HL-60 (cell line): ENCODE data around the gene FCHSD2.

Experiments used
- POLR2AphosphoS5 ChIP-seq: IDR thresholded peaks from 2 replicates; pipeline ENCODE4 v1.6.1; 2012; ENCODE audit warnings: low read depth
- REST ChIP-seq: IDR thresholded peaks from 2 replicates; pipeline ENCODE4 v1.6.1; 2012; ENCODE audit warnings: low read depth; ENCODE audit not compliant: insufficient replicate concordance
- TF ChIP-seq, protein P1 (sequence below): IDR thresholded peaks from one replicate; pipeline ENCODE4 v1.5.1; 2011; ENCODE audit warnings: low read length, control low read depth, inconsistent platforms; ENCODE audit not compliant: insufficient read depth

DNA sequence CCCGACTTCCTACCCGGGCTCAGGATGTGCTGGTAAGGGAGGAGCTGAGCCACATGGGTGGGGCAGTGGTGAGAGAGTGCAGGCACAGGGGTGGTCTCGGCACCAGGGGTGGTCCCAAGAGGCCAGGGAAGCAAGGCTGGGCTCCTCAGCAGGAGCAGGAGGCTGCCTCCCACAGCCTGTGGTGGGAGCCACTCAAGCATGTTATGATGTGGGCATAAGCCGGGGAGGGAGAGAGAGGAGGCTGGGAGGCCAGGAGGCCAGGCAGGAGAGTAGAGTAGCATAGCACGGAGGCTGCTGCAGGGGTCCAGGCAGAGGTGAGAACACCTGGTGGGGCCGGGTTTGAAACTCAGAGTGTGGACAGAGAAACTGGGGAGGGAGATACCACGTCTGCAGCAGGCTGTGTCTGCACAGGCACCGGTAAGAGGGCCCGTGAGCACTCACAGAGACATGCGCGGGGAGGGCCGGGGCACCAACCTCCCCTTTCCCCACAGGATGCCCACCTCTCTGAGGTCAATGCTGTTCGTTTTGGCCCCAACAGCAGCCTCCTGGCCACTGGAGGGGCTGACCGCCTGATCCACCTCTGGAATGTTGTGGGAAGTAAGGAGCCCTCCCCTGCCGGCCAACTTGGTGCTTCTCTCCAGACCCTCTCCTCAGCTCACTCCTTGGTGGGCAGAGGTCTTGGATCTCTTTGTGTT lies 317.2 kb downstream of the FCHSD2 start:
- TF ChIP-seq, protein P1, sequence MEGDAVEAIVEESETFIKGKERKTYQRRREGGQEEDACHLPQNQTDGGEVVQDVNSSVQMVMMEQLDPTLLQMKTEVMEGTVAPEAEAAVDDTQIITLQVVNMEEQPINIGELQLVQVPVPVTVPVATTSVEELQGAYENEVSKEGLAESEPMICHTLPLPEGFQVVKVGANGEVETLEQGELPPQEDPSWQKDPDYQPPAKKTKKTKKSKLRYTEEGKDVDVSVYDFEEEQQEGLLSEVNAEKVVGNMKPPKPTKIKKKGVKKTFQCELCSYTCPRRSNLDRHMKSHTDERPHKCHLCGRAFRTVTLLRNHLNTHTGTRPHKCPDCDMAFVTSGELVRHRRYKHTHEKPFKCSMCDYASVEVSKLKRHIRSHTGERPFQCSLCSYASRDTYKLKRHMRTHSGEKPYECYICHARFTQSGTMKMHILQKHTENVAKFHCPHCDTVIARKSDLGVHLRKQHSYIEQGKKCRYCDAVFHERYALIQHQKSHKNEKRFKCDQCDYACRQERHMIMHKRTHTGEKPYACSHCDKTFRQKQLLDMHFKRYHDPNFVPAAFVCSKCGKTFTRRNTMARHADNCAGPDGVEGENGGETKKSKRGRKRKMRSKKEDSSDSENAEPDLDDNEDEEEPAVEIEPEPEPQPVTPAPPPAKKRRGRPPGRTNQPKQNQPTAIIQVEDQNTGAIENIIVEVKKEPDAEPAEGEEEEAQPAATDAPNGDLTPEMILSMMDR: no peak
- TF ChIP-seq POLR2AphosphoS5 (no peak), REST (no peak)
